ENCODE data around the gene ALDOB. TPM values are rescaled to one million over a fixed set of nuclear protein-coding genes. Genes with fewer than 3 reads are reported as not detected.

Gene ALDOB
- total RNA-seq, 4 donors from 2014 or later, result 0.95 TPM; not detected in 3

GRCh38 chr9:101414839-101415238 lies 20.7 kb downstream of the ALDOB start:
- no peak overlapping the region for H3K4me3 ChIP-seq
- no peaks in the 10 kb centered on the region for H3K4me1 ChIP-seq
- H3K27ac ChIP-seq, result no peak overlapping the region
- H3K27me3 ChIP-seq, result no peaks in the 10 kb centered on the region
- H3K36me3 ChIP-seq, result no peaks in the 10 kb centered on the region
- H3K9me3 ChIP-seq, result peaks cover 7 to 51% of the 10 kb centered on the region in 2 donors
- intact Hi-C loops (cut with DNase I; ENCODE audit: low total_unique reads), result no loop called here
- no peak for DNase-seq
- TF ChIP-seq CTCF (IDR thresholded peaks at IDR 0.05) (no peak), POLR2A (IDR thresholded peaks at IDR 0.05) (no peak)

GRCh38 chr9:101409079-101409477 lies 26.5 kb downstream of the ALDOB start:
- Histone ChIP-seq H3K9me3 (peaks cover 12 to 91% of the 10 kb centered on the region in 2 donors), H3K27me3 (no peaks in the 10 kb centered on the region), H3K27ac (no peak overlapping the region), H3K4me1 (no peaks in the 10 kb centered on the region), H3K4me3 (no peak overlapping the region), H3K36me3 (no peaks in the 10 kb centered on the region)
- intact Hi-C loops (cut with DNase I; ENCODE audit: low total_unique reads), result no loop called here
- TF ChIP-seq CTCF (IDR thresholded peaks at IDR 0.05) (no peak), POLR2A (IDR thresholded peaks at IDR 0.05) (no peak)
- DNase-seq, result no peak

GRCh38 chr9:101408374-101409078 lies 27.0 kb downstream of the ALDOB start:
- Histone ChIP-seq H3K4me1 (no peaks in the 10 kb centered on the region), H3K27me3 (no peaks in the 10 kb centered on the region), H3K9me3 (peaks cover 12 to 95% of the 10 kb centered on the region in 2 donors), H3K36me3 (no peaks in the 10 kb centered on the region), H3K27ac (no peak overlapping the region), H3K4me3 (no peak overlapping the region)
- TF ChIP-seq POLR2A (IDR thresholded peaks at IDR 0.05) (no peak), CTCF (IDR thresholded peaks at IDR 0.05) (no peak)
- DNase-seq, result no peak
- intact Hi-C loops (cut with DNase I; ENCODE audit: low total_unique reads), result no loop called here

GRCh38 chr9:101403516-101404285 lies 31.9 kb downstream of the ALDOB start:
- Histone ChIP-seq H3K9me3 (peaks cover 5 to 68% of the 10 kb centered on the region in 2 donors), H3K4me3 (no peak overlapping the region), H3K4me1 (no peaks in the 10 kb centered on the region), H3K36me3 (no peaks in the 10 kb centered on the region), H3K27me3 (no peaks in the 10 kb centered on the region), H3K27ac (no peak overlapping the region)
- TF ChIP-seq CTCF (IDR thresholded peaks at IDR 0.05), result no peak
- TF ChIP-seq POLR2A (IDR thresholded peaks at IDR 0.05), result no peak
- intact Hi-C loops (cut with DNase I; ENCODE audit: low total_unique reads), result no loop called here
- DNase-seq, result no peak

GRCh38 chr9:101400120-101400519 lies 35.5 kb downstream of the ALDOB start:
- Histone ChIP-seq H3K27me3 (no peaks in the 10 kb centered on the region), H3K27ac (peak overlapping the region in 1 of 2 donors; percentile 75), H3K36me3 (no peaks in the 10 kb centered on the region), H3K4me1 (no peaks in the 10 kb centered on the region), H3K9me3 (peaks cover 0 to 34% of the 10 kb centered on the region in 2 donors), H3K4me3 (peak overlapping the region in 1 of 2 donors; percentile 68)
- intact Hi-C loops (cut with DNase I; ENCODE audit: low total_unique reads), result no loop called here
- no peak for DNase-seq
- TF ChIP-seq CTCF (IDR thresholded peaks at IDR 0.05) (no peak), POLR2A (IDR thresholded peaks at IDR 0.05) (no peak)

Data from uterus (tissue), 4 donors.